ENCODE results near the gene CFDP1.

CFDP1 gene

DNA sequence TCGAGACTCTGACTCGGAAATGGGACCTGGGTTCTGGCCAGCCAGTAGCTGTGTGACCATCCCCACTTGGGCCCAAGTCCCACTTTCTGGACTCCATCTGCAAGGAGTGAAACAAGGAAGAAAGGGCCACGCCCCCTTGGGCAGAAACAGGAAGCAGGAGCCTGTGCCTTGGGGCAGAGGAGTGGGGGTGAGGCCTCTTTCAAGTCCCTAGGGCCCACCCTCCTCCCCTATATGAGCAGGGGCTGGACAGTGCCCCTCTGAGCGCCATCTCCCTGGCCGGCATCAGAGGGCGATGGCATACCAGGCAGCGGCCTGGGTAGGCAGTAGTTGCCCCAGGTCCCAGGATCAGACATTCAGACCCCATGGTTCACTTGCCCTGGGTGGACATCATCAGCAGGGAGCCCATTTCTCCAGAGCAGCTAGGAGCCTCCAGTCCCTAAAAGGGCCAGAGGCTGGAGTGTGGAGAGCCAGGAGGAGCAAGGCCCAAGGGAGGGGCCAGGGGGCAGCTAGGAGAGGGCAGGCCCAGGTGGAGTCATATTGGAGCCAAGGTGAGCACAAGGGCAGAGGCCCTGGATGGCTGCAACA, 189.0 kb downstream of the CFDP1 start:
- no peak for TF ChIP-seq CTCF (IDR thresholded peaks at IDR 0.05; ENCODE audit: low read depth, low read length)
- Histone ChIP-seq H3K27ac (no peak overlapping the region), H3K36me3 (peaks cover 3% of the 10 kb centered on the region), H3K9me3 (ENCODE audit: severe bottlenecking) (no peaks in the 10 kb centered on the region), H3K4me3 (ENCODE audit: low read depth, low read length) (no peak overlapping the region), H3K27me3 (ENCODE audit: insufficient read depth, low read depth, severe bottlenecking) (no peaks in the 10 kb centered on the region)
- no peak for DNase-seq

Measured in WERI-Rb-1 (cell line).